ENCODE results near the gene GSC2. TPM values are rescaled to one million over a fixed set of nuclear protein-coding genes. Genes with fewer than 3 reads are reported as not detected.

GSC2 gene
- total and polyA plus RNA-seq, 2 of the 8 experiments (the other 6 are each of a cell fraction or from before 2014, with no cell fraction given), result 0.17 to 0.48 TPM

- ChIA-PET POLR2A (ENCODE audit: partially characterized antibody) (interaction anchor here (1.1 to 3.6 kb wide), 7 partner anchors 11 to 325 kb away, joined by 3 to 21 read pairs (median 5); partner anchors contain the start of gene C22orf39), CTCF (ENCODE audit: partially characterized antibody) (interaction anchor here (0.9 to 2.4 kb wide), 8 partner anchors 9 to 63 kb away, joined by 3 to 8 read pairs (median 4); partner anchors contain the start of gene ESS2)
- Histone ChIP-seq H4K5ac (ENCODE audit: insufficient read length, low read depth, low read length) (peak overlapping the region; percentile 98), H2BK15ac (ENCODE audit: low read length) (no peak overlapping the region), H3K27me3 (replicated peaks in 1 of 4; ENCODE audit: control insufficient read depth in 3 of 4, extremely low read depth in 1 of 4, insufficient read depth in 3 of 4, low read length in 3 of 4) (no peaks in the 10 kb centered on the region), H3K4me1 (replicated peaks in 1 of 4; ENCODE audit: control insufficient read depth in 3 of 4, insufficient read depth in 4 of 4, low read length in 3 of 4) (peaks cover 0 to 9% (median 6%) of the 10 kb centered on the region in 4 experiments; a peak in 5 of 7 replicates), H2BK20ac (ENCODE audit: low read length) (no peak overlapping the region), H3K9ac (replicated peaks in 1 of 4; ENCODE audit: extremely low read depth in 1 of 4, low read depth in 3 of 4, low read length in 3 of 4) (peak overlapping the region; percentile 71 to 96 (median 92)), H4K91ac (replicated peaks; ENCODE audit: insufficient read length, low read length) (peak overlapping the region; percentile 82), H3K4ac (replicated peaks; ENCODE audit: insufficient read length, low read depth, low read length) (peak overlapping the region; percentile 37), H3K4me3 (ENCODE audit: extremely low read depth in 1 of 4, insufficient read depth in 2 of 4, low read depth in 3 of 4, low read length in 4 of 4) (peak overlapping the region; percentile 85 to 98 (median 92)), H3K18ac (ENCODE audit: extremely low read depth, low read length) (peak overlapping the region; percentile 93), H3K79me1 (ENCODE audit: low read depth, low read length) (peaks cover 22% of the 10 kb centered on the region), H3K56ac (replicated peaks; ENCODE audit: insufficient read length, low read depth, low read length) (no peak overlapping the region), H3K79me2 (ENCODE audit: control insufficient read depth in 1 of 2, insufficient read depth in 2 of 2, low read length in 2 of 2) (peaks cover 15 to 50% of the 10 kb centered on the region in 2 experiments), H2AFZ (ENCODE audit: low read length) (no peak overlapping the region), H3K14ac (ENCODE audit: insufficient read length) (no peak overlapping the region), H4K8ac (ENCODE audit: extremely low read depth, insufficient read depth, low read length) (peak overlapping the region; percentile 98; the same call in 1 of the 2 replicates), H2BK5ac (ENCODE audit: low read depth, low read length) (peak overlapping the region; percentile 97), H2AK5ac (ENCODE audit: low read depth, low read length) (no peak overlapping the region), H4K20me1 (replicated peaks in 1 of 2; ENCODE audit: control insufficient read depth in 1 of 2, insufficient read depth in 2 of 2, low read length in 2 of 2) (peaks cover 22 to 35% of the 10 kb centered on the region in 2 experiments), H3K9me3 (ENCODE audit: insufficient read depth in 2 of 2, low read depth in 1 of 2, low read length in 1 of 2) (no peaks in the 10 kb centered on the region), H3K36me3 (ENCODE audit: control insufficient read depth in 2 of 4, insufficient read depth in 4 of 4, low read length in 3 of 4) (no peaks in the 10 kb centered on the region; a peak in 2 of 8 replicates), H3K23ac (ENCODE audit: insufficient read length) (no peak overlapping the region), H3K27ac (ENCODE audit: low read depth, low read length) (peak overlapping the region; percentile 93), H3K23me2 (ENCODE audit: low read depth, low read length) (peaks cover 9% of the 10 kb centered on the region), H2BK120ac (replicated peaks; ENCODE audit: low read depth, low read length) (no peak overlapping the region), H3K4me2 (ENCODE audit: insufficient read depth in 1 of 2, low read depth in 2 of 2, low read length in 2 of 2) (peak overlapping the region; percentile 50 to 94), H2BK12ac (ENCODE audit: low read depth, low read length) (no peak overlapping the region; the same call in 1 of the 2 replicates)
- 0% methylated on average over 25 of the region's 47 CpGs; no CpG with 5 or more reads in 1 of the 2 experiments for WGBS, 2 experiments (ENCODE audit: extremely low coverage in 1 of 2, insufficient coverage in 1 of 2, insufficient read length in 1 of 2, insufficient replicate concordance in 2 of 2, low coverage in 1 of 2, low lambda C conversion rate in 2 of 2, missing lambda C conversion rate in 1 of 2)
- peak in 1 of 2 experiments; percentile 63 for DNase-seq (ENCODE audit: low read depth in 1 of 2, low spot score in 2 of 2)
- FAIRE-seq, result no peak
- TF ChIP-seq ASH2L (IDR thresholded peaks at IDR 0.05; ENCODE audit: low read length) (peak; percentile 10), GABPA (IDR thresholded peaks at IDR 0.05; ENCODE audit: borderline replicate concordance, insufficient read depth, low read length) (no peak), SRF (IDR thresholded peaks at IDR 0.05; ENCODE audit: low read depth, low read length) (no peak), SP1 (IDR thresholded peaks at IDR 0.05; ENCODE audit: low read depth, low read length) (no peak), SIRT6 (IDR thresholded peaks at IDR 0.05; ENCODE audit: low read length) (no peak), BCL11A (IDR thresholded peaks at IDR 0.05; ENCODE audit: low read depth in 2 of 2, low read length in 2 of 2) (no peak), HDAC2 (IDR thresholded peaks at IDR 0.05; ENCODE audit: borderline replicate concordance in 1 of 2, low read depth in 2 of 2, low read length in 2 of 2) (peak in 1 of 2 experiments; percentile 36; a peak in 1 of 4 replicates), RNF2 (IDR thresholded peaks at IDR 0.05; ENCODE audit: borderline replicate concordance, low read depth, low read length, missing control alignments, poor library complexity, severe bottlenecking) (no peak), TAF1 (IDR thresholded peaks at IDR 0.05; ENCODE audit: low read depth, low read length) (no peak), CHD2 (IDR thresholded peaks at IDR 0.05; ENCODE audit: low read length) (no peak), FOSL1 (IDR thresholded peaks at IDR 0.05; ENCODE audit: insufficient read depth, low read depth, low read length) (no peak), E2F6 (IDR thresholded peaks at IDR 0.05) (no peak)
Observed at GRCh38 chr22:19121631-19122142, 28.4 kb downstream of the GSC2 start.

Measured in H1 (cell line).